Measurements from ENCODE around the gene MRPL3. TPM values are rescaled to one million over a fixed set of nuclear protein-coding genes. Genes with fewer than 3 reads are reported as not detected.

The MRPL3 gene
- total RNA-seq, 1 donor from 2014 or later, result 45.7 TPM

DNA sequence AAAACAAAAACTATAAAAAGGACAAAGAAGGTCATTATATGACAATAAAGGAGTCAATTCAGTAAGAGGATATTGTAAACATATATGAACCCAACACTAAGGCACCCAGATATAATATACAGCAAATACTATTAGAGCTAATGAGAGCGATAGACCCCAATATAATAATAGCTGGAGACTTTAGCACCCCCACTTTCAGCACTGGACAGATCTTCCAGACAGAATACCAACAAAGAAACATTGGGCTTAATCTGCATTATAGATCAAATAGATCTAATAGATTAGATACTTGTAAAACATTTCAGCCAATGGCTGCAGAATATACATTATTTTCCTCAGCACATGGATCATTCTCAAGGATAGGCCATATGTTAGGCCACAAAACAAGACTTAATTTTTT lies 67.8 kb downstream of the MRPL3 start:
- Histone ChIP-seq H3K4me1 (no peaks in the 10 kb centered on the region), H3K36me3 (no peaks in the 10 kb centered on the region), H3K9me3 (no peaks in the 10 kb centered on the region), H3K27ac (no peak overlapping the region), H3K4me3 (no peak overlapping the region), H3K27me3 (no peaks in the 10 kb centered on the region)
- TF ChIP-seq CTCF (IDR thresholded peaks at IDR 0.05), result no peak
- intact Hi-C loops (cut with DNase I), result no loop called here
- DNase-seq (ENCODE audit: low spot score in 2 of 2), result no peak

DNA sequence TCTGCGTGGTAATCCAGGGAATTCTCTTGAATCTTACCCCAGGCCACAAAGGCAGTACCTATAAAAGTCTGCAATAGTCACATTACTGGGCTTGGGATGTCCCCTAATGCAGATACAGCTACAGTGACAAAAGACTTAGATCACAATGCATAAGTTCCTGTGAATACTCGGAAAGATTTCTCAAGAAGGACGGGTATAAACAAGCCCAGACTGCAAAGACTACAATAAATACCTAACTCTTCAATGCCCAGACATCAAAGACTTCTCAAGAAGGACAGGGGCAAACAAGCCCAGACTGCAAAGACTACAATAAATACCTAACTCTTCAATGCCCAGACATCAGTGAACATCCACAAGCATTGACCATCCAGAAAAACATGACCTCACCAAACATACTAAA lies 70.3 kb downstream of the MRPL3 start:
- no peak for TF ChIP-seq CTCF (IDR thresholded peaks at IDR 0.05)
- DNase-seq (ENCODE audit: low spot score in 2 of 2), result no peak
- Histone ChIP-seq H3K4me3 (no peak overlapping the region), H3K36me3 (no peaks in the 10 kb centered on the region), H3K9me3 (no peaks in the 10 kb centered on the region), H3K4me1 (no peaks in the 10 kb centered on the region), H3K27ac (no peak overlapping the region), H3K27me3 (no peaks in the 10 kb centered on the region)
- intact Hi-C loops (cut with DNase I), result no loop called here

DNA sequence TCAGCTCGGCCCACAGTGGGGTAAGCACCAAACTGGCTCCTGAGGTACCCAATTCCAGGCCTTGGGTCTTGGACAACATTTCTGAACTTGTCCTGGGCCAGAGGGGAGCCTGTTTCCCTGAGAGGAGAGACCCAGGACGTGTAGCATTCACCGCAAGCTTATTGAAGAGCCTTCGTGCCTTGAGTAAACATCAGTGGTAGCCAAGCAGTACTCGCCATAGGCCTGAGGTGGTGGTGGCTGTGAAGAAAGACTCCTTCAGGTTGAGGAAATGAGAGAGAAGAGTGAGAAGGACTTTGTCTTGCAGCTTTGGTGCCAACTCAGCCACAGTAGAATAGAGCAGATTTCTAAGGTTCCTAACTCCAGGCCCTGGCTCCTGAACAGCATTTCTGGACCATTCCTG lies 71.0 kb downstream of the MRPL3 start:
- H3K27ac ChIP-seq, result no peak overlapping the region
- H3K36me3 ChIP-seq, result no peaks in the 10 kb centered on the region
- intact Hi-C loops (cut with DNase I), result no loop called here
- no peaks in the 10 kb centered on the region for H3K27me3 ChIP-seq
- TF ChIP-seq CTCF (IDR thresholded peaks at IDR 0.05), result no peak
- DNase-seq (ENCODE audit: low spot score in 2 of 2), result no peak
- H3K4me3 ChIP-seq, result no peak overlapping the region
- H3K9me3 ChIP-seq, result no peaks in the 10 kb centered on the region
- H3K4me1 ChIP-seq, result no peaks in the 10 kb centered on the region

DNA sequence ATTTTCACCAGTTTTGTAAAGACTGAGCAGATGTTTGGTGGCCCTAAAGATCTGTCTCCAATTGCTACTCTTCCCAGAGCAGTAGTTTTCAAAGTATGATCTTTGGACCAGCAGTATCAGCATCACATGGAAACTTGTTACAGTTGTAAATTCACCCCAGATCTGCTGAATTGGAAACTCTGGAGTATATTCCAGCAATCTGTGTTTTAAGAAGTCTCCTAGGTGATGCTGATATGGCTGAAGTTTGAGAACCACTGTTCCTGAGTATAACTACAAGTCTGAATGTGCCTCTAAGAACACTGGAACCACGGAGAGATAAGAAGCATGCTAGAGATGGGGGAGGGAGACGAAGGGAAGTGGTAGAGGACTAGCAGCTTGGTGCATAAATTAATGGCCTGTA lies 75.5 kb downstream of the MRPL3 start:
- intact Hi-C loops (cut with DNase I), result no loop called here
- H3K27me3 ChIP-seq, result no peaks in the 10 kb centered on the region
- no peak overlapping the region for H3K27ac ChIP-seq
- no peak overlapping the region for H3K4me3 ChIP-seq
- DNase-seq (ENCODE audit: low spot score in 2 of 2), result no peak
- H3K36me3 ChIP-seq, result no peaks in the 10 kb centered on the region
- no peaks in the 10 kb centered on the region for H3K4me1 ChIP-seq
- no peaks in the 10 kb centered on the region for H3K9me3 ChIP-seq
- no peak for TF ChIP-seq CTCF (IDR thresholded peaks at IDR 0.05)

- Histone ChIP-seq H3K27me3 (no peaks in the 10 kb centered on the region), H3K36me3 (no peaks in the 10 kb centered on the region), H3K4me3 (no peak overlapping the region), H3K4me1 (no peaks in the 10 kb centered on the region), H3K9me3 (no peaks in the 10 kb centered on the region), H3K27ac (no peak overlapping the region)
- DNase-seq (ENCODE audit: low spot score in 2 of 2), result no peak
- intact Hi-C loops (cut with DNase I), result no loop called here
- TF ChIP-seq CTCF (IDR thresholded peaks at IDR 0.05), result no peak
Observed at GRCh38 chr3:131421957-131422498, 80.7 kb downstream of the MRPL3 start.

DNA sequence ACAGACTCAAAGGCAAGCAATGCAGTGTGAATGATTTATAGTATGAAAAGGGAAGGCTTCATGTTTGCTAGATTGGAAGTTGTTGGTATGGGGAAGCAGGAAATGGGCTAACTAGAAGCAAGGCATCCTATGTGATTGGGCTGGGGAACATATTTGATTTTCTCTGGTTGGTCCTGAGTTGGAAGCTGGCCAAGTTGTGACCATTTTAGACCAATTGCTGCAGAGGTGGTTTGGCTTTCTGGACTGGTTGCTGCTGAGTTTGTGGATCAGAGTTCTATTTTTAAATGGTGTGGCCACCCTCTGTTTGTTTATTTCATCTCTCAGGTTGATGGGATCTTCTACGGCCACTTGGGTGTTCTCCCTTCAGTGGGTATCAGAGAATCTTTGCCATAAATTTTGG lies 81.5 kb downstream of the MRPL3 start:
- Histone ChIP-seq H3K9me3 (no peaks in the 10 kb centered on the region), H3K27me3 (no peaks in the 10 kb centered on the region), H3K36me3 (no peaks in the 10 kb centered on the region), H3K4me3 (no peak overlapping the region), H3K27ac (no peak overlapping the region), H3K4me1 (no peaks in the 10 kb centered on the region)
- no peak for DNase-seq (ENCODE audit: low spot score in 2 of 2)
- intact Hi-C loops (cut with DNase I), result no loop called here
- no peak for TF ChIP-seq CTCF (IDR thresholded peaks at IDR 0.05)
